Measurements from ENCODE around the gene RPA1. TPM values are rescaled to one million over a fixed set of nuclear protein-coding genes. Genes with fewer than 3 reads are reported as not detected.
A peak's percentile ranks its signal among the peaks of the same experiment; 100 is the strongest.
"Not testable (repeated sequence)": the region's sequence is repeated elsewhere in the genome, so short reads cannot be mapped to it uniquely, and the experiment has no call there.

Gene RPA1
- 127 TPM for polyA plus RNA-seq (ENCODE audit: insufficient read length)
- long read RNA-seq, donor 1, full-length matches to known transcripts, result 24 of 63 reads
- long read RNA-seq, donor 1, partial matches to known transcripts, result 39 of 63 reads
- long read RNA-seq, donor 1, other reads (novel, unspliced or antisense), result 0 of 63 reads
- long read RNA-seq, donor 2, full-length matches to known transcripts, result 26 of 32 reads
- long read RNA-seq, donor 2, partial matches to known transcripts, result 6 of 32 reads
- long read RNA-seq, donor 2, other reads (novel, unspliced or antisense), result 0 of 32 reads
- long read RNA-seq, donor 3, full-length matches to known transcripts, result 15 of 38 reads
- long read RNA-seq, donor 3, partial matches to known transcripts, result 23 of 38 reads
- long read RNA-seq, donor 3, other reads (novel, unspliced or antisense), result 0 of 38 reads
- long read RNA-seq, donor 4, full-length matches to known transcripts, result 1 of 1 reads
- long read RNA-seq, donor 4, partial matches to known transcripts, result 0 of 1 reads
- long read RNA-seq, donor 4, other reads (novel, unspliced or antisense), result 0 of 1 reads
- long read RNA-seq, donor 5, full-length matches to known transcripts, result 24 of 40 reads
- long read RNA-seq, donor 5, partial matches to known transcripts, result 16 of 40 reads
- long read RNA-seq, donor 5, other reads (novel, unspliced or antisense), result 0 of 40 reads
- long read RNA-seq, donor 6, full-length matches to known transcripts, result 13 of 58 reads
- long read RNA-seq, donor 6, partial matches to known transcripts, result 45 of 58 reads
- long read RNA-seq, donor 6, other reads (novel, unspliced or antisense), result 0 of 58 reads
- long read RNA-seq, donor 7, full-length matches to known transcripts, result 29 of 34 reads
- long read RNA-seq, donor 7, partial matches to known transcripts, result 5 of 34 reads
- long read RNA-seq, donor 7, other reads (novel, unspliced or antisense), result 0 of 34 reads
- long read RNA-seq, donor 8, full-length matches to known transcripts, result 7 of 7 reads
- long read RNA-seq, donor 8, partial matches to known transcripts, result 0 of 7 reads
- long read RNA-seq, donor 8, other reads (novel, unspliced or antisense), result 0 of 7 reads

- peak; percentile 87 for DNase-seq
These were observed at the start of gene RPA1, which contains the start of gene SMYD4 for GRCh38 chr17:1829592-1830257. TSS of gene RPA1 (plus strand) at chr17:1830005. CDS start at chr17:1830094, 89 bp downstream. TSS of gene SMYD4 (minus strand) at chr17:1829902. CDS start at chr17:1827994, 1,908 bp downstream.

- DNase-seq, result no peak
These were observed 47.6 kb upstream of the RPA1 start for GRCh38 chr17:1782171-1782567.

GRCh38 chr17:1783271-1783670 is 46.5 kb upstream of the RPA1 start:
- no peak for DNase-seq

GRCh38 chr17:1783834-1784611 is 45.8 kb upstream of the RPA1 start:
- DNase-seq, result peak; percentile 48

GRCh38 chr17:1785930-1786329 is 43.9 kb upstream of the RPA1 start:
- no peak for DNase-seq

- DNase-seq, result no peak
These were observed 43.1 kb upstream of the RPA1 start for GRCh38 chr17:1786708-1787107.

GRCh38 chr17:1787301-1787902 is 42.4 kb upstream of the RPA1 start:
- DNase-seq, result no peak

GRCh38 chr17:1789936-1790335 is 39.9 kb upstream of the RPA1 start:
- DNase-seq, result no peak

GRCh38 chr17:1792495-1793446 is 37.0 kb upstream of the RPA1 start:
- no peak for DNase-seq

- no peak for DNase-seq
These were observed 36.4 kb upstream of the RPA1 start for GRCh38 chr17:1793447-1793806.

- no peak for DNase-seq
These were observed 33.0 kb upstream of the RPA1 start for GRCh38 chr17:1796800-1797199.

GRCh38 chr17:1797323-1797722 is 32.5 kb upstream of the RPA1 start:
- DNase-seq, result no peak

- DNase-seq, result not testable (repeated sequence)
These were observed 32.0 kb upstream of the RPA1 start for GRCh38 chr17:1797846-1798245.

- no peak for DNase-seq
These were observed 29.6 kb upstream of the RPA1 start for GRCh38 chr17:1800240-1800639.

GRCh38 chr17:1800712-1801111 is 29.1 kb upstream of the RPA1 start:
- no peak for DNase-seq

- no peak for DNase-seq
These were observed 27.4 kb upstream of the RPA1 start for GRCh38 chr17:1802429-1802828.

GRCh38 chr17:1803280-1803679 is 26.5 kb upstream of the RPA1 start:
- DNase-seq, result no peak

GRCh38 chr17:1807890-1808289 is 21.9 kb upstream of the RPA1 start:
- no peak for DNase-seq

GRCh38 chr17:1808644-1809043 is 21.2 kb upstream of the RPA1 start:
- DNase-seq, result no peak

GRCh38 chr17:1809815-1810214 is 20.0 kb upstream of the RPA1 start:
- not testable (repeated sequence) for DNase-seq

All from left kidney (tissue), 8 donors.